Left renal pelvis (tissue), 4 donors: ENCODE data around the gene DENND1B. TPM values are rescaled to one million over a fixed set of nuclear protein-coding genes. Genes with fewer than 3 reads are reported as not detected.

Experiments used
- DNase-seq, 4 donors: peaks; one replicate each; pipeline ENCODE4 v3.0.0-alpha.2; 2013; ENCODE audit warnings: low read depth in 4 of 4, low spot score in 3 of 4
- polyA plus RNA-seq, 4 donors: library from polyadenylated mRNA; unstranded; fragments of 120-200 nt; gene quantifications; one replicate each; pipeline ENCODE4 v1.2.1, GENCODE V29; 2013; ENCODE audit not compliant: insufficient read length in 4 of 4

The DENND1B gene
- polyA plus RNA-seq, 4 donors, result 9.0 to 15.6 (median 12.5) TPM

DNA sequence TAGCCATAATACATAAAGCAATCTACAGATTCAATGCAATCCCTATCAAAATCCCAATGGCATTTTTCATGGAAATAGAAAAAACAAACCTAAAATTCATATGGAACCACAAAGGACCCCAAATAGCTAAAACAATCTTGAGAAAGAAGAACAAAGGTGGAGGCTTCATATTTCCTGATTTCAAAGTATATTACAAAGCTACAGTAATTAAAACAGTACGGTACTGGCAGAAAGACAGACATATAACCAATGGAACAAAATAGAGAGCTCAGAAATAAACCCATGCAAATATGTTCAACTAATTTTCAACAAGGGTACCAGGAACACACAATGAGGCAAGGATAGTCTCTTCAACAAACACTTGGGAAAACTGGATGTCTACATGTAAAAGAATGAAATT is 87.0 kb downstream of the DENND1B start:
- DNase-seq, result no peak

DNA sequence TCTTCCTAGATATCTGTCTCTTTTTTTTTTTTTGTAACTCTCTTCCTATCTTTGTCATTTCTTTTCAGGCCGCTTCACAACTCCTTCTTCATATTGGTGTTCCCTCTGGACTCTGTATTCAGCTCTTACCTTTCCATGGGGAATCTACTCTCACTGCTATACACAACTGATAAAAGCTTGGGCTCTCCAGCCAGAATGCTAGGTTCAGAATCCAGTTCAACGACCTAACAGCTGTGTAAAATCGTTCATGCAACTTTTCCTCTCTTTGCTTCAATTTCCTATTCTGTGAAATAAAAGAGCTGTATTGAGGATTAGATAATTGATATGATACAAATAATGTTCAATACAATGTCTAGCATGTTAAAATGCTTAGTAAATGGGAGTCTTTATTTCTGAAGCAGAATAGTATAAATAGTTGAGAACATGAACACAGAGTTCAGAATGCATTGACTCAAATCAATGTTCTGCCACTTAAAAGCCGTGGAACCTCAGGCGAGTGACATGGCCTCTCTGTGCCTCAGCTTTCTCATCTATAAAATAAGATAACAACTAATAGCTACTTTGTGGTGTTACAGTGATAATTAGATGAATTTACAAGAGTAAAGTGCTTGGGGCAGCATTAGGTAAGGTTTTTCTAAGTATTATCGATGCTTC is 88.5 kb downstream of the DENND1B start:
- DNase-seq, result no peak

DNA sequence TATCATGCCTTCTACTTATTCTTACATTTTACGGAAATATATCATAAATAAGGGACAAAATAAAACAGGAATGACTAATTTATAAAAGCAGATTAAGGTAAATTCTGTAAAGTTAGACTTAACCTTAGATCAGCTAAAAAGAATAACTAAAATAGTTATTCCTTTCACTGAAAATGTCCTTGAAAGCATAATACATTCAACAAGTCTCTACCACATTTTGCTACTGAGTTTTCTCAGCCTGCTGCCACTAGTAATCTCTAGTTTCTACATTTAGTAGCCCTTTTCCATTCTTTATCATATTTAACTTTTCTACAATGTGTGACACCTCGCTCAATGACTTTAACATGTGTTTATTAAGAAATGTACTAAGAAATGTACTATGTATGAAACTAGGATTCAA is 89.0 kb downstream of the DENND1B start:
- no peak for DNase-seq

DNA sequence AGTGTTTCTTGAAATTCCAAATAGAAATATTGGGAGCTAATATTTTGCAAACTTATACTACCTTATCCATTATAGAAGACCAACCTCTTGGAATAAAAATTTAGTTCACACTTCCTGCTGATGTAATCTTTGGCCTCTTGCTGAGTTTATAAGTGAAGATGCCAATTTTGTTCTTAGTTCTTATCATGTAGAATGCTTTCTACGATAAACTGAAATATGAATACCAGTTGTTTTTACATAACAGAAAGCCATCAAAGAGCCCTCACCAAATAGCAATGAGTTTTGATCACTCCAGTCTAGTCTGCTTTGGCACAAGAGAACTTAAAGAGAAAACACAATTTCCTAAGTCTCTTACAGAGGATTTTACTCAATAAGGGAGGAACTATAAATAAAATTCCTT is 89.5 kb downstream of the DENND1B start:
- DNase-seq, result no peak

DNA sequence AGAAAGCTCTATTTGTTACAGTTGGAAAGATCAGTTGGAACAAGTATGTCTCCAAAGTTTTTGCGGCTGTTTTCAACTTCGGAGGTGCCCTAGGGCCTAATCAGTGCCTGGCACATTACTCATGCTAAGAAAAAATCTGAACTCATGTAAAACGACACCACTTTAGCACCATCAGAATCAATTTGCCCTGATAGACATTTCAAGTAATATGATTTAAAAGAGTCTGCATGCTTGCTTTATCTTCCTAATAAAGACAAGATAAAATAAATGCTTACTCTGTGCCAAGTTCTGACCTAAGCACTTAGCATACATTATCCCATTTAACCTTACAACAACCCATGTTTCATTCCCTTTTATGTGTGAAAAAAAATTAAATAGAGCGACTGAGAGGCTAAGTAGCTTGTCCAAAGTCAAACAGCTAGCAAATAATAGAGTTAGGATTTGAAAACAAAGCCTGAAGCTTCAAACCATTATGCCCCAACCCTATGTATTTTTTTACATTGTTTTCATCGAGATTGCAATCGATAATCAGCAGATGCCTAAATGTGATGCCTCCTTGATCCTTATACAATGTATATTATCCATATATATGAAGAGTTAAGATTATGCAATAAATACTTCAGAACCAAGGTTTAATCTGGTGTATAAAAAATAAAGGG is 91.3 kb downstream of the DENND1B start:
- no peak for DNase-seq

DNA sequence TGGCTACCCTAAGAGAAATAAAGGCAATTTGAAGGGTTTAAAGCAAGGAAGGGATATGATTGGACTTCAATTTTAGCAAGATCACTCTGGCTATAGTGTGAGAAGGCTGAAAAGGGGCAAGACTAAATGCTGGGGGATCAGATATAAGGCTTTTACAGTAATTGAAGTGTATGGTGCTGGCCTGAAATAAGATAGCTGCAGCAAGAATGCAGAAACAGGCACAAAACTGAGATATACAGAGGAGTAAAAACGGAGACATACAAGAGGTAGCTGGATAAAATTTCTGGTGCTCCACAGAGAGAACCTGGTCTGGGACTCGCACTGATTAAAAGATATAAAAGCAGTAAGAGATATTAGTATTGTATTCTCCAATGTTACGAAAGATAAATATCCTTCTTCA is 92.0 kb downstream of the DENND1B start:
- DNase-seq, result no peak

DNA sequence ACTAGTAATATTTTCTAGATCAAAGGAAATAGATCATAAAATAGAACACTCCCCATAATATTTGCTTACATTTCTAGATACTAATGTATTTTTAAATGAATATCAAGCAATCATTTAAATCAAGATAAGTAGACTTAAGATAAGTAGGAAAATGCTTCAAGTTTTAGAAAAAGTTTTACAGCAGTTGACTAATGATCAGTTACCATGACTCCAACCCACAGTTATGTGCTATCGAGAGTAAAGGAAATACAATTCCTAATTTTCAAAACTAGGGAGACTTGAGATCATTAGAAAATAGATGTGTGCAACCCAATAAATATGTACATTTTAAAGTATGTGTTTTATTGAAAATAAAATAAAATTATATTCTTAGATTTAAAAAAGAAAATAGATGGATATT is 95.0 kb downstream of the DENND1B start:
- no peak for DNase-seq

DNA sequence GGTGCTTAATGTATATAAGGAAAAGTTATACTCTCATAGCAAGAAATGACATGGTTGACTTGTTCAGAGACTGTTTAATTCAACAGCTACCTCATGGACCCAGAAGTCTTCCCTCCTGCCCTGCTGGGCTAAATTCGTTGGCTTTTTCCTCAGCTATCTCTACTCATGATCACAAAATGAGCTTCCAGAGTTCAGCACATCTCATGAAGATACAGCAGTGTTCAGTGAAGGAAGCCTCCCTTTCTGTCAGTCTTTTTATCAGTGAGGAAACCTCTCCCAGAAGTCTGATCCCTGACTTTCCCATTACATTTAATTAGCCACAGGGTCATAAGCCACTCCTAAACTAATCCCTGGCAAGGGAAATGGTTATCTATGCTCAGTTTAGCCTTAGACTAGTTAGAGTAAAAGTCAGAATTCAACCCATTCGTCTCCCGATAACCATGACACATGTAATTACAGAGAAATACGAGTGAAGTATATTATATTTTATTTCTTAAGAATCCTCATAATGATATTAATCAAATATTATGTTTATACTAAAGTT is 97.5 kb downstream of the DENND1B start:
- no peak for DNase-seq

DNA sequence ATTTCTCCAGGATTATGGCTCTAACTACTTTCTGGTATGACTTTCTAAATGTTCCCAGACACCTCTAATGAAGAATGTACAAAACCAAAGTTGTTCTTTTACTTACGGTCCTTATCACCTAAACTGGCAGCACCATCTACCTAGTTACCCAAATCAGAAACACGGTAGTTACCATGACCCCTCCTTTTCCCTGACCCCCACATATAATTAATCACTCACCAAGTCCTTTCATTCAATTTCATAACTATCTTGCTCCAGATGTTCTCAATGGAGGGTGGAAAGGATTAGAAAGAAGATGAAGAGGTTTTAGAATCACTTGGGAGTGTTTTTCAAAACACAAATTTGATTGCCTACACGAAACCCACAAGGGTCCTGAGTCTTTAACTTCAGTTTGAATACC is 98.0 kb downstream of the DENND1B start:
- DNase-seq, result no peak

DNA sequence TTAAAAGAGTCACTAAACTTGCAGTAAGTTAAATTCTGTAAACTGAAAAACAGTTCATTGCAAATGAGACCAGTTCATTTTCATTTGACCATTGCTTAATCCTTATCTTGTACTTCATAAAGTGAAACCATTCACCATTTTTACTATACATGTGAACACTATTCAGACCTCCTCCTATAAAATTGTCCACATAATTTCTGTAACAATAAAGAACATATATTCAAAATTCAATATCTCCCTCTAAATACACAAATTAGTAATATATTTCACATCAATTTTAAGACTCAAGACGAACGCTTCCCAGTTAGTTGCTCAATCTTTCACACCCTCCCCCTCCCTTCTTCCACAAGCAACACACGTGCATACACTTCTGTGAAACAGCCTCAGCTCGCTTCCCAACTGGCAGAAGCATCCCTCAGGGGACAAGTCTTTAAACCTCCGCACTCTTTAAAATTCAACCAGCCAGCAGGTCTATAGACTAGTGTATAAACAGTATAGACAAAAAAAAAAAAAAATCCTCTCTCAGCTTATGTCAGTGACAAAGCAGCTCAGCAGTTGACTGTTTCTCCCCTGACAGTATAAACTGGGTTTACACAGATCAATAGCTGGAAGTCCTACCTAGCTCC is 99.6 kb downstream of the DENND1B start:
- DNase-seq, result no peak

DNA sequence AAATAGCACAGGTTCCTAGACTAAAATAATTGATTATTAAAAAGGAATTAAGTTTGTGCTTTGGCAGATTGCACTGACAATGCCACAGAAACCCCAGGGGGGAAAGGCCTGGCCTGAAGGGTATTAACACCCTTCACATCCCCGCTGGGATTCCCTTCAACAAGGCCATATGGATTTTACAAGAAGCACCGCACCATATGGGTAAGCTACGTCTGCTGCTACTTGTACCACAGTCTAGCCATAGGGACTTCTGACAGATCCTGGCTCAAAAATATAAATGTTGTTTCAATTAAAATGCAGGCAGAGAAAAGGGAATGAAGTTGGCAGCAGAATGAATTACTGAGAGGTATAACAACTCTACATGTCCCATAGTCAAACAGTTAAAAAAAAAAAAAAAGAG is 101.0 kb downstream of the DENND1B start:
- DNase-seq, result no peak

DNA sequence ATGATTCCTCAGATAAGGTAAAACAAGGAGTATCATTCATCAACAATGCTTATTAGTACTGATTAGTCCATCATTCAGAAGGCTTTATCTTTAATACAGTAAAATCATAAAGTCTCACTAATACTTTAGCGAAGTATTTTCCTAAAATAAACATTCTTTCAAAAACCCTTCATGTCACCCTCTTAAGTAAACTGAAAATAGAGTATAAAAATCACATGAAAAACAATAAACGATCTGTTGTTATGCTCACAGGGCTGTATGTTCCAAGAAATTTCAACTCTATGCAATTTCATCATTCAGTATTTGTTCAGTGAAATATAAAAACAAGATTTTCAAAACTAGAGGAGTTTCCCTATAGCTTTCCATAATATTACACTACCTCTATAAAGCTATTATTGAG is 102.0 kb downstream of the DENND1B start:
- DNase-seq, result no peak

DNA sequence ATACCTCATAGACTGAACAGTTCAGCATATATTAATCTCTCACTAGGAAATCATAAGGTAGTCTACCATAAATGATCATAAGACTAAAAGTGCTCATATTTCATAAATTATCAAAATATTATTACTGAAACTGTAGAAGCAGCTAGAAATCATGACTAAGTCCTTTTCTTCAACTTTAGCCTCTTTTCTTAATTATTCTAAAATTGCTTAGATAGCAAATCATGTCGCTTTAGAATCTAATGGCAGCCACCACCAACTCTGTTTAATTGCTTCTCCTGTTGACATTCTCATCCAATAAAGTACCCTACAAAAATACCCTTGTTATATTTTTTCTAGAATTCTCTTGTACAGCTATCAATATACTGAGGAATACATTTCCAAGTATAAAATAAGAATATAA is 102.9 kb downstream of the DENND1B start:
- DNase-seq, result no peak

DNA sequence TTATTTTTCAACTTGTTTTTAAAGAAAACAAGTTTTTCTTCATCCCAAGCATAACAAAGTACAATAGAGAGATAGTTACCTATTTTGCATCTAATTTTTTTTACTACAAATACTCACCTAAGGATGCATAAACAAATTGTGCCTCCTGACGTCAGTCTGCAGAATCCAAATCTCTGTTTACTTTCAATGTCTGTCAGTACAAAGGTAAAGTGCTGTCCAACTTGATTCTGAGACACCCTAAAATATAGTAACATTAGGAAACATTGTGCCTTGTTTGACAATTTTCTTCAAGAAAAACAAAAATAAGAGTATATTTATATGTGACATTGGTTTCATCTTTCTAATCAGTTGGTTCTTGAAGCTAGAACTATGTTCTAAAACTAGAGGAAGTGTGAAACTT is 103.4 kb downstream of the DENND1B start:
- no peak for DNase-seq

DNA sequence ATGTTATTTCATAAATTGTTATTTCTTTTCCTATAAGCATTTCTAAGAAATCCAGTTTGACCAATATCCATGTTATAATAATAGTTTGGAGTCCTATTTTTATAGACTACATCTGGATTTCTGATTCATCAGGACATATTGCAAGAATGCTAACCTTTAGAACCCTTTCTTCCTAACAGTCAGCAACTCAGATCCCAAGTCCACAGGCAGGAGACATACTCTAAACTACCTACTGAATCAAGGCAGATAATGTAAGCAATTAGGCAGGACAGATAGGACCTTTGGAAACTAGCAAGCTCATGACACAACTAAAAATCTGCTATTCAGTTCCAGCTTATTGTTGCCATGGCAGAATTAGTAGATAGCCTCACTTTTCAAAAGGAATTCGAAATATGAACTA is 104.1 kb downstream of the DENND1B start:
- no peak for DNase-seq

DNA sequence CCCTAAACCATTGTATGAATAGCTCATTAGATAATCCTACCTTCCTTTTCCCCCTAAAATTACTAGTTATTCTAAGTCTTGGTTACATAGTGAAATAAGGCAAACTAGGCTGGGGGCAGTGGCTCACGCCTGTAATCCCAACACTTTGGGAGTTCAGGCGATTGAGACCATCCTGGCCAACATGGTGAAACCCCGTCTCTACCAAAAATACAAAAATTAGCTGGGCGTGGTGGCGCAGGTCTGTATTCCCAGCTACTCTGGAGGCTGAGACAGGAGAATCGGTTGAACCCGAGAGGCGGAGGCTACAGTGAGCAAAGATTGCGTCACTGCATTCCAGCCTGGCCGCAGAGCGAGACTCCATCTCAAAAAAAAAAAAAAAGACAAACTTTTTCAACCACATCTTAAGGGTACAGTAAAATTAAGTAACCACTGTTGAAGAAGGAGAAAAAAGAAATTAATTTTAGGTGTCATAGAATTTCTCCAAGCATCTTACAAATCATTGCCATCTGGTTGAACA is 108.5 kb downstream of the DENND1B start:
- no peak for DNase-seq

DNA sequence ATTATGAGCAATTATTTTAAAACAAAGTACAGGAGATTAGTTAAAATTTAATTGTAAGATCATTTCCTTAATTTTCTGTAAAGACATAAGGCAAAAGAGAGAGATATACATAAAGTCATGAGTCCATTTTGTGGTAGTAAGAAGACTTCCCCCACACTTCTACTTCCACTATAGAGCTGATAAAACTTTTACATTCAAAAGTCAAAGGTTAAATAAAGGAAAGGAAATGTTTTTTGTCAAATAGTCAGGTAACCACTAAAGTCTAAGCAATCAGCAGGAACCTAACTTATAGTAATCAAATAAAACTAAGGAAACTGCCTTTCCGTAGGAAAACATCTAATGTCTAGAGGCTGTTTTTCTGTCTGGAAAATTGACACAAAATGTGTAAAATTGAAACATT is 110.9 kb downstream of the DENND1B start:
- no peak for DNase-seq

DNA sequence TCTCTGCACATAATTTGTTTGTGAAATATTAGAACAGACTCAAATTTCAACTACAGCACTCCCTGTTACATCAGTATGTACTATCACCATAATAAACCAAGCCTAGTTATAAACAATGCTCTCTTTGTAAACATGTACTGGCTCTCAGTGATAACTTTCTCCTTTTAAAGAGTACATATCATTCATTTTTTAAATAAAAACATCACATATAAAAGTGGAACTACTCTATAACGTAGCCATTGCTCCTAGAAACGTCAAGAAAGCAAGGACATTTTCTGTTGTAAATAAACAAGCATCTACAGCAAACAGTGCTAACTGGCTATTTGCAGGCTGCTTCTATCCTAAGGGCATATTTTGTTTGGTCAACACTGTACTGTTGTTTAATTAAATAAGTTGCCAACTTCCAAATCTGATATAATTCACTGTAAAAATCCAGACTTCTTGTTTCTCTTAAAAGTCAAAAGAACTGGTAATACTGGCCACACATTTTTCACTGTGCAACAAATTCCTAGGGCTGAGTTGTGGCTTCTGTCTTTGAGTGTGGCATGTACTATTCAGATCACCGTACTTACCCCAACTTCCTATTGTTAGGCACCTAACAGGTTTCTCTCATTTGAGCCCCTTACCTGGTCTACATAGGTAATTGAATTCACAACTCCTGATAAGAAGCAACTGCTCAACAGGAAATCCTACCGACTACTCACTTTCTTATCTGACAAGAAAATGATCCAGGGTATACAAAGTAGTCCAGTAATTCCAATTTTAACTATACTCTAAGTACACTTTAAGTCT is 111.9 kb downstream of the DENND1B start:
- no peak for DNase-seq

DNA sequence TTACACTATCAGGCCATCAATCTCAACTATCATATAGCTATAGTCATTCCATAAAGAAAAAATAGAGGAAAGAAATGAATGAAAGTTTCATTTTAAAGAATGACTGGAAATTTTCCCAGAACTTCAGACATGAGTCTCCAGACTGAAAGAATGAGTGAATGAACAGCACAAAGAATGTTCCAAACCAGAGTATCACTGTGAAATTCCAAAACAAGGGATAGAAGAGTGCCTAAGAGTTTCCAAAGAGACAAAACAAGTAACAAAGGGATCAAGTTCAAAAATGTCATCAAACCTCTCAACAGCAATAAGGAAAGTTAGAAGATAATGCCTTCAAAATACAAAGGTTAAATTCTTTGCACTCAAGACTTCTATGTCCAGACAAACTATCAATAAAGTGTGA is 114.9 kb downstream of the DENND1B start:
- no peak for DNase-seq

DNA sequence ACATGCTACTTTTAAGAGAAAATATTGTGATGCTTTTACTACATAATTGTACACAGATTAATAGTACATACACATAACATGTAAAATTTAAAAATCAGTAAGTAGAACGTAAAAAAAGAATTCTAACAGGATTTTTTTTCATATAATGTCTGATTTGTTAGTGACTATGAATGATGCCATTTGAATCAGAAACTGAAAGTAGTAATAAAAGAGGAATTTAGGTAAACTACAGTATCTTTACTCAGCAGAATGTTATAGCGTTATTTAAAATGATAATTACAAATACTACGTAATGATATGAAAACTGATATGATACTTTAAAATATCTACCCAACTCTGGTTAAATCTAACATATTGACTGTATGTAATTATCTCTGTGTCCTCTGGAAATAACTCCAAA is 116.1 kb downstream of the DENND1B start:
- DNase-seq, result no peak

DNA sequence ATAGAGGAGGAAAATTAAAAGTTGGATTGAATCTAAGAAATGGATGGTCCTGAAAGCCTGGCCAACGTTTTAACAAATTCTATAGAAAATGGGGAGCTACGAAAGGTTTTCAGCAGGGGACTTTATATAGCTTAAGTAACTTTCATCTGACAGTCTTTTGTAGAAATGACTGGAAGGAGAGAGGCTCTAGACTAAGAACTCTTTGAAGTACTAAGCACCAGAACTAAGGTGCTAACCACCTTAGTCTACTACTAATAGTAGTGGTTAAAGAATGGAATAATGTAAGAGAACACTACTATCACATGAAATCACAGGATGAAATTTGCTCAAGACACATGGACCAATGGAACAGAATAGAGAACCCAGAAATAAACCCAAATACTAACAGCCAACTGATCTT is 126.1 kb downstream of the DENND1B start:
- no peak for DNase-seq
